Mesothelial cell of epicardium (in vitro differentiated cells): ENCODE measurements around the gene CD59. TPM values are rescaled to one million over a fixed set of nuclear protein-coding genes. Genes with fewer than 3 reads are reported as not detected.

ENCODE experiments used
- DNase-seq, 2 experiments: peaks; one replicate each; pipeline ENCODE4 v3.0.0; 2021; ENCODE audit warnings: low spot score in 2 of 2; ENCODE audit not compliant: unreplicated experiment in 2 of 2
- H3K27ac Mint-ChIP-seq: 2 replicates; pipeline ENCODE4 v1.8.0; 2021; ENCODE audit warnings: mixed read lengths
- H3K27me3 Mint-ChIP-seq: 2 replicates; pipeline ENCODE4 v1.8.0; 2021; ENCODE audit warnings: low read depth, mixed read lengths
- H3K36me3 Mint-ChIP-seq: 2 replicates; pipeline ENCODE4 v1.8.0; 2021; ENCODE audit warnings: mixed read lengths
- H3K4me1 Mint-ChIP-seq: 2 replicates; pipeline ENCODE4 v1.8.0; 2021; ENCODE audit warnings: mixed read lengths
- H3K4me3 Mint-ChIP-seq: 2 replicates; pipeline ENCODE4 v1.8.0; 2021; ENCODE audit warnings: mild to moderate bottlenecking, moderate library complexity, mixed read lengths
- H3K9me3 Mint-ChIP-seq: 2 replicates; pipeline ENCODE4 v1.8.0; 2021; ENCODE audit warnings: mixed read lengths
- CTCF ChIP-seq: fragments of 200-600 bp; sonication (generic); IDR thresholded peaks from one replicate; pipeline ENCODE4 v1.5.0; 2021; ENCODE audit warnings: antibody characterized with exemption; ENCODE audit not compliant: unreplicated experiment
- total RNA-seq: library from RNA; stranded (reverse); gene quantifications from 3 replicates; pipeline ENCODE4 v1.2.1, GENCODE V29; 2021

Gene CD59
- total RNA-seq, 1 donor from 2014 or later, result 162 TPM

GRCh38 chr11:33719587-33719986 lies 16.6 kb downstream of the CD59 start:
- Mint-ChIP-seq H3K4me1 (peaks cover 10% of the 10 kb centered on the region), H3K9me3 (no peaks in the 10 kb centered on the region), H3K36me3 (peaks cover 13% of the 10 kb centered on the region), H3K4me3 (no peak overlapping the region), H3K27ac (no peak overlapping the region), H3K27me3 (no peaks in the 10 kb centered on the region)
- no peak for DNase-seq
- no peak for TF ChIP-seq CTCF

GRCh38 chr11:33718440-33718839 lies 17.8 kb downstream of the CD59 start:
- Mint-ChIP-seq H3K27ac (no peak overlapping the region), H3K4me1 (no peaks in the 10 kb centered on the region), H3K4me3 (no peak overlapping the region), H3K27me3 (no peaks in the 10 kb centered on the region), H3K9me3 (no peaks in the 10 kb centered on the region), H3K36me3 (peaks cover 15% of the 10 kb centered on the region)
- no peak for TF ChIP-seq CTCF
- no peak for DNase-seq

GRCh38 chr11:33716243-33716642 lies 20.0 kb downstream of the CD59 start:
- Mint-ChIP-seq H3K27ac (no peak overlapping the region), H3K4me1 (no peaks in the 10 kb centered on the region), H3K9me3 (no peaks in the 10 kb centered on the region), H3K27me3 (no peaks in the 10 kb centered on the region), H3K36me3 (peaks cover 22% of the 10 kb centered on the region), H3K4me3 (no peak overlapping the region)
- no peak for TF ChIP-seq CTCF
- DNase-seq, result no peak

GRCh38 chr11:33713856-33714398 lies 22.3 kb downstream of the CD59 start:
- no peak for DNase-seq
- TF ChIP-seq CTCF, result no peak
- Mint-ChIP-seq H3K4me1 (no peaks in the 10 kb centered on the region), H3K27me3 (no peaks in the 10 kb centered on the region), H3K9me3 (no peaks in the 10 kb centered on the region), H3K4me3 (no peak overlapping the region), H3K36me3 (peaks cover 24% of the 10 kb centered on the region), H3K27ac (no peak overlapping the region)

- H3K4me3 Mint-ChIP-seq, result no peak overlapping the region
- no peak overlapping the region for H3K27ac Mint-ChIP-seq
- H3K4me1 Mint-ChIP-seq, result no peaks in the 10 kb centered on the region
- no peaks in the 10 kb centered on the region for H3K9me3 Mint-ChIP-seq
- TF ChIP-seq CTCF, result no peak
- DNase-seq, result no peak
- H3K27me3 Mint-ChIP-seq, result no peaks in the 10 kb centered on the region
- peaks cover 22% of the 10 kb centered on the region for H3K36me3 Mint-ChIP-seq
Observed at GRCh38 chr11:33713151-33713855, 22.9 kb downstream of the CD59 start.
